Ovary (tissue), 3 donors: ENCODE data around the gene ACKR2.

Source experiments
- CTCF ChIP-seq, 3 donors: fragments of 450-650 bp in 2 of 3; fragments of 200-600 bp in 1 of 3; IDR thresholded peaks; one replicate each; pipeline versions ENCODE4 v1.5.1 to v1.8.0; 2016 to 2022; ENCODE audit warnings: antibody characterized with exemption in 3 of 3, mild to moderate bottlenecking in 1 of 3
- EP300 ChIP-seq: sonication (generic); formaldehyde crosslinking; IDR thresholded peaks from one replicate; pipeline ENCODE4 v1.6.1; 2017; ENCODE audit warnings: antibody characterized with exemption
- POLR2A ChIP-seq: fragments of 450-650 bp; IDR thresholded peaks from one replicate; pipeline ENCODE4 v1.6.1; 2017; ENCODE audit warnings: antibody characterized with exemption, mild to moderate bottlenecking, moderate library complexity
- donor health status: DM: no; HTN: no; CAD: no.

GRCh38 chr3:42799376-42799775 is 9.9 kb upstream of the ACKR2 start:
- TF ChIP-seq POLR2A (no peak), CTCF (IDR thresholded peaks at IDR 0.05) (no peak), EP300 (no peak)
